HepG2 (cell line): ENCODE results near the gene DGAT2L6. TPM values are rescaled to one million over a fixed set of nuclear protein-coding genes. Genes with fewer than 3 reads are reported as not detected.
A peak's percentile ranks its signal among the peaks of the same experiment; 100 is the strongest.

Source experiments
- BCL3 ChIP-seq: sonication (generic); formaldehyde crosslinking; IDR thresholded peaks from 2 replicates; pipeline ENCODE4 v1.5.1; 2020; ENCODE audit warnings: mild to moderate bottlenecking, missing genetic modification reagents, moderate library complexity
- E2F5 ChIP-seq: sonication (generic); formaldehyde crosslinking; conservative IDR thresholded peaks from 2 replicates; pipeline ENCODE4 v1.4.0; 2020; ENCODE audit warnings: missing genetic modification reagents
- FOSL1 ChIP-seq: sonication (generic); formaldehyde crosslinking; IDR thresholded peaks from 2 replicates; pipeline ENCODE4 v1.9.0; 2021; ENCODE audit warnings: missing genetic modification reagents, borderline replicate concordance
- GFI1 ChIP-seq: sonication (generic); formaldehyde crosslinking; IDR thresholded peaks from 2 replicates; pipeline ENCODE4 v1.5.0; 2020; ENCODE audit warnings: missing genetic modification reagents, mild to moderate bottlenecking, borderline replicate concordance
- HNRNPLL ChIP-seq: fragments of 200-400 bp; formaldehyde crosslinking; IDR thresholded peaks from 2 replicates; pipeline ENCODE4 v1.6.1; 2017; ENCODE audit warnings: mild to moderate bottlenecking, low read depth, low read length; ENCODE audit not compliant: poor library complexity, severe bottlenecking
- IRF2 ChIP-seq: IDR thresholded peaks from 2 replicates; pipeline ENCODE4 v1.6.1; 2018; ENCODE audit warnings: missing genetic modification reagents, missing compliant biosample characterization
- JARID2 ChIP-seq: sonication (generic); formaldehyde crosslinking; IDR thresholded peaks from 2 replicates; pipeline ENCODE4 v1.8.1; 2023; ENCODE audit warnings: missing genetic modification reagents, inconsistent platforms; ENCODE audit not compliant: insufficient replicate concordance
- NCOA5 ChIP-seq: sonication (generic); formaldehyde crosslinking; IDR thresholded peaks from 2 replicates; pipeline ENCODE4 v1.4.0; 2020; ENCODE audit warnings: missing genetic modification reagents
- SAFB2 ChIP-seq: sonication (generic); formaldehyde crosslinking; IDR thresholded peaks from 2 replicates; pipeline ENCODE4 v1.5.1; 2020; ENCODE audit warnings: missing genetic modification reagents, low read depth, mild to moderate bottlenecking, borderline replicate concordance
- SMC3 ChIP-seq: IDR thresholded peaks from 2 replicates; pipeline ENCODE4 v1.6.1; 2011; ENCODE audit warnings: low read length, improper control_type of control experiment
- TCF7 ChIP-seq: sonication (generic); IDR thresholded peaks from 2 replicates; pipeline ENCODE4 v1.6.1; 2016; ENCODE audit warnings: antibody characterized with exemption, low read depth
- TFE3 ChIP-seq: IDR thresholded peaks from 2 replicates; pipeline ENCODE4 v1.6.1; 2016
- ZBTB10 ChIP-seq: sonication (generic); formaldehyde crosslinking; IDR thresholded peaks from 2 replicates; pipeline ENCODE4 v1.4.0; 2020; ENCODE audit warnings: missing genetic modification reagents, borderline replicate concordance
- ZBTB42 ChIP-seq: sonication (generic); formaldehyde crosslinking; IDR thresholded peaks from 2 replicates; pipeline ENCODE4 v1.5.0; 2020; ENCODE audit warnings: mild to moderate bottlenecking, missing genetic modification reagents
- ZIK1 ChIP-seq: sonication (generic); formaldehyde crosslinking; IDR thresholded peaks from 2 replicates; pipeline ENCODE4 v1.5.0; 2020; ENCODE audit warnings: mild to moderate bottlenecking, low read depth, missing genetic modification reagents, borderline replicate concordance
- ZNF224 ChIP-seq: sonication (generic); formaldehyde crosslinking; IDR thresholded peaks from 2 replicates; pipeline ENCODE4 v1.5.0; 2020; ENCODE audit warnings: mild to moderate bottlenecking, missing genetic modification reagents
- ZNF251 ChIP-seq: sonication (generic); formaldehyde crosslinking; IDR thresholded peaks from 2 replicates; pipeline ENCODE4 v1.9.0; 2021; ENCODE audit warnings: mild to moderate bottlenecking, missing genetic modification reagents
- ZNF331 ChIP-seq: sonication (generic); formaldehyde crosslinking; IDR thresholded peaks from 2 replicates; pipeline ENCODE4 v1.4.0; 2020; ENCODE audit warnings: missing genetic modification reagents
- ZNF567 ChIP-seq: sonication (generic); formaldehyde crosslinking; IDR thresholded peaks from 2 replicates; pipeline ENCODE4 v1.8.1; 2023; ENCODE audit warnings: mild to moderate bottlenecking, missing genetic modification reagents, borderline replicate concordance
- ZNF597 ChIP-seq: sonication (generic); formaldehyde crosslinking; IDR thresholded peaks from 2 replicates; pipeline ENCODE4 v1.5.0; 2020; ENCODE audit warnings: missing genetic modification reagents
- polyA plus RNA-seq, 8 experiments: library from polyadenylated mRNA; depleted of rRNA in 3 of 8; stranded (reverse) in 7 of 8; unstranded in 1 of 8; fragments of >200 nt; fragmentation: Illumina TruSeq in 4 of 8; extraction: Trizol in 4 of 8; gene quantifications; 2 replicates each; pipeline versions ENCODE4 v1.2.1 to v1.2.3, GENCODE V29; 2011 to 2016; ENCODE audit warnings: low read depth in 4 of 8, missing spikeins in 1 of 8, mixed read lengths in 1 of 8; ENCODE audit not compliant: insufficient read depth in 1 of 8
- total RNA-seq, 5 experiments: library from RNA; depleted of rRNA; stranded (reverse); fragments of >200 nt; fragmentation: Illumina TruSeq; extraction: Trizol; gene quantifications; 2 replicates each; pipeline ENCODE4 v1.2.3, GENCODE V29; 2016; ENCODE audit warnings: low read depth in 1 of 5

The DGAT2L6 gene
- total and polyA plus RNA-seq, 2 of the 13 experiments (the other 11 are each of a cell fraction or from before 2014, with no cell fraction given), result not detected

- TF ChIP-seq ZBTB10 (CRISPR knock-in tag) (no peak; the same call in 1 of the 2 replicates), ZNF251 (CRISPR knock-in tag) (no peak), JARID2 (CRISPR knock-in tag) (no peak), E2F5 (no peak), GFI1 (CRISPR knock-in tag) (no peak), SMC3 (no peak), HNRNPLL (peak; percentile 33), FOSL1 (CRISPR knock-in tag) (no peak), ZNF597 (no peak), ZNF567 (CRISPR knock-in tag) (no peak), ZNF331 (CRISPR knock-in tag) (no peak), ZNF224 (CRISPR knock-in tag) (no peak), TFE3 (CRISPR knock-in tag) (no peak), NCOA5 (no peak), TCF7 (no peak), IRF2 (CRISPR knock-in tag) (no peak; the same call in 1 of the 2 replicates), SAFB2 (no peak), BCL3 (CRISPR knock-in tag) (no peak), ZBTB42 (no peak), ZIK1 (no peak)
These were observed 43.8 kb upstream of the DGAT2L6 start, which contains the start of gene IGBP1 (continued) for GRCh38 chrX:70133303-70134115.
